HG02642 (cell line): ENCODE measurements around the gene NOP9.

Experiments
- ATAC-seq: cut with Tn5 transposase; IDR thresholded peaks from one replicate; pipeline ENCODE4 v1.9.1; 2021; ENCODE audit warnings: mild to moderate bottlenecking; ENCODE audit not compliant: unreplicated experiment, poor library complexity

The NOP9 gene

GRCh38 chr14:24299255-24300191, at the start of gene NOP9, which contains the start of gene DHRS1:
NOP9 (plus strand) TSS chr14:24299850; CDS start chr14:24299955, 105 bp downstream.
DHRS1 (minus strand) TSS chr14:24299780; CDS start chr14:24299106, 674 bp downstream.
- peak; percentile 75 for ATAC-seq

GRCh38 chr14:24250354-24250753, 49.3 kb upstream of the NOP9 start:
- ATAC-seq, result no peak

- no peak for ATAC-seq
Observed at GRCh38 chr14:24251880-24252288, 47.8 kb upstream of the NOP9 start.

- no peak for ATAC-seq
Observed at GRCh38 chr14:24252289-24253124, 47.1 kb upstream of the NOP9 start.

GRCh38 chr14:24253936-24254335, 45.7 kb upstream of the NOP9 start:
- no peak for ATAC-seq

- ATAC-seq, result no peak
Observed at GRCh38 chr14:24254630-24255392, 44.8 kb upstream of the NOP9 start.

GRCh38 chr14:24255438-24255837, 44.2 kb upstream of the NOP9 start:
- no peak for ATAC-seq

- ATAC-seq, result no peak
Observed at GRCh38 chr14:24255931-24256711, 43.5 kb upstream of the NOP9 start.

GRCh38 chr14:24256960-24257359, 42.7 kb upstream of the NOP9 start:
- no peak for ATAC-seq

- ATAC-seq, result no peak
Observed at GRCh38 chr14:24258119-24258518, 41.5 kb upstream of the NOP9 start.

GRCh38 chr14:24258548-24259265, 40.9 kb upstream of the NOP9 start:
- no peak for ATAC-seq

- ATAC-seq, result no peak
Observed at GRCh38 chr14:24259282-24260025, 40.2 kb upstream of the NOP9 start.

GRCh38 chr14:24260026-24260779, 39.4 kb upstream of the NOP9 start:
- no peak for ATAC-seq

- ATAC-seq, result no peak
Observed at GRCh38 chr14:24260780-24261157, 38.9 kb upstream of the NOP9 start.

GRCh38 chr14:24261256-24261968, 38.2 kb upstream of the NOP9 start:
- ATAC-seq, result no peak

GRCh38 chr14:24261969-24262327, 37.7 kb upstream of the NOP9 start:
- no peak for ATAC-seq
